Transverse colon (tissue), 4 donors: ENCODE data around the gene RELB. TPM values are rescaled to one million over a fixed set of nuclear protein-coding genes. Genes with fewer than 3 reads are reported as not detected.

Experiments
- DNase-seq: peaks from one replicate; pipeline ENCODE4 v3.0.0-alpha.2; 2019
- H3K27ac ChIP-seq, 4 donors: fragments of 200-600 bp; sonication (generic); 2 replicates each; pipeline ENCODE4 v1.5.1; 2016 to 2018; ENCODE audit warnings: inconsistent platforms in 4 of 4
- H3K27me3 ChIP-seq: fragments of 200-600 bp; sonication (generic); 2 replicates; pipeline ENCODE4 v1.5.1; 2017; ENCODE audit warnings: inconsistent platforms
- H3K36me3 ChIP-seq, 4 donors: fragments of 200-600 bp; sonication (generic); 2 replicates each; pipeline ENCODE4 v1.5.1; 2017 to 2019; ENCODE audit warnings: inconsistent platforms in 4 of 4
- H3K4me1 ChIP-seq, 4 donors: fragments of 200-600 bp; sonication (generic); 2 replicates each; pipeline ENCODE4 v1.5.1; 2017 to 2020; ENCODE audit warnings: inconsistent platforms in 4 of 4
- H3K4me3 ChIP-seq, 4 donors: fragments of 200-600 bp; sonication (generic); 1 replicate in 1 of 4; 2 replicates in 3 of 4; pipeline versions ENCODE4 v1.5.1 to v1.6.1; 2017 to 2019; ENCODE audit warnings: inconsistent platforms in 4 of 4
- H3K9me3 ChIP-seq, 2 donors: fragments of 200-600 bp; sonication (generic); 2 replicates each; pipeline ENCODE4 v1.5.1; 2017 to 2019; ENCODE audit warnings: inconsistent platforms in 2 of 2
- CTCF ChIP-seq, 5 experiments: fragments of 200-600 bp in 3 of 5; fragments of 450-650 bp in 2 of 5; sonication (generic) in 3 of 5; IDR thresholded peaks; 1 replicate in 2 of 5; 2 replicates in 3 of 5; pipeline ENCODE4 v1.5.1; 2016 to 2017; ENCODE audit warnings: antibody characterized with exemption in 5 of 5, inconsistent platforms in 3 of 5, mild to moderate bottlenecking in 2 of 5, moderate library complexity in 1 of 5
- EP300 ChIP-seq: sonication (generic); formaldehyde crosslinking; IDR thresholded peaks from one replicate; pipeline ENCODE4 v1.6.1; 2017; ENCODE audit warnings: antibody characterized with exemption, low read depth
- POLR2A ChIP-seq: fragments of 450-650 bp; IDR thresholded peaks from one replicate; pipeline ENCODE4 v1.6.1; 2016; ENCODE audit warnings: antibody characterized with exemption, mild to moderate bottlenecking, moderate library complexity
- POLR2AphosphoS5 ChIP-seq, 3 donors: sonication (generic); formaldehyde crosslinking; IDR thresholded peaks; one replicate each; pipeline ENCODE4 v1.6.1; 2016; ENCODE audit warnings: antibody characterized with exemption in 3 of 3
- WGBS, 2 donors: methylation state at CpG; one replicate each; pipeline ENCODE4 v1.1.5; 2018; ENCODE audit warnings: low coverage in 1 of 2; 5-methylcytosine and 5-hydroxymethylcytosine counted together
- in situ Hi-C, 4 donors: fragments of 200-750 bp; cut with MboI; loops; one replicate each; pipeline versions ENCODE4 v1.15.0 to v1.15.1; 2017; ENCODE audit warnings: low sequenced_read_pairs in 3 of 4, low pct_ligation_motif_present in 1 of 4, low pct_unique_long_range_greater_than_20kb in 1 of 4
- intact Hi-C: fragments of 100-400 bp; cut with DNase I; formaldehyde crosslinking; loops from one replicate; pipeline ENCODE4 v1.15.1; 2023; ENCODE audit warnings: low total_unique reads
- total RNA-seq, 4 donors: library from RNA; depleted of rRNA; stranded (reverse); fragments of >200 nt; gene quantifications; one replicate each; pipeline ENCODE4 v1.1.0, GENCODE V29; 2016

RELB gene
- total RNA-seq, 4 donors from 2014 or later, result 11.9 to 58.4 (median 34.8) TPM

GRCh38 chr19:45050036-45050435 lies 48.8 kb downstream of the RELB start:
- H3K4me1 ChIP-seq, result peaks cover 9 to 49% (median 36%) of the 10 kb centered on the region in 4 donors
- H3K9me3 ChIP-seq, result no peaks in the 10 kb centered on the region
- no peak for DNase-seq
- H3K4me3 ChIP-seq, result no peak overlapping the region
- H3K27me3 ChIP-seq, result no peaks in the 10 kb centered on the region
- 94 to 100% methylated on average over 1 to 6 of the region's 6 CpGs for WGBS, 2 donors
- H3K27ac ChIP-seq, result no peak overlapping the region
- H3K36me3 ChIP-seq, result peaks cover 0 to 33% (median 13%) of the 10 kb centered on the region in 4 donors
- TF ChIP-seq CTCF (IDR thresholded peaks at IDR 0.05), result no peak
- TF ChIP-seq EP300, result no peak
- TF ChIP-seq POLR2AphosphoS5 (IDR thresholded peaks at IDR 0.05), result no peak
- no peak for TF ChIP-seq POLR2A
- in situ Hi-C loops (no loop called here), intact Hi-C loops (no loop called here)

- peak; percentile 54 for DNase-seq
- Histone ChIP-seq H3K27me3 (no peaks in the 10 kb centered on the region), H3K4me1 (peaks cover 3 to 29% (median 17%) of the 10 kb centered on the region in 4 donors), H3K9me3 (no peaks in the 10 kb centered on the region), H3K4me3 (no peak overlapping the region), H3K27ac (peak overlapping the region; percentile 62 to 74 (median 68)), H3K36me3 (peaks cover 0 to 44% (median 21%) of the 10 kb centered on the region in 4 donors)
- in situ Hi-C loops (no loop called here), intact Hi-C loops (no loop called here)
- peak; percentile 52 for TF ChIP-seq POLR2A
- no peak for TF ChIP-seq EP300
- peak in 1 of 3 donors; percentile 12 for TF ChIP-seq POLR2AphosphoS5 (IDR thresholded peaks at IDR 0.05)
- no peak for TF ChIP-seq CTCF (IDR thresholded peaks at IDR 0.05)
- WGBS, 2 donors, result 47 to 68% methylated on average over 3 to 9 of the region's 9 CpGs
Observed at GRCh38 chr19:45051929-45052579, 50.8 kb downstream of the RELB start.

- no peak overlapping the region for H3K27ac ChIP-seq
- intact Hi-C loops (no loop called here), in situ Hi-C loops (no loop called here)
- H3K4me1 ChIP-seq, result peaks cover 0 to 10% (median 3%) of the 10 kb centered on the region in 4 donors
- H3K27me3 ChIP-seq, result no peaks in the 10 kb centered on the region
- 82% methylated on average over 8 of the region's 8 CpGs; no CpG with 5 or more reads in 1 of the 2 donors for WGBS, 2 donors
- no peak overlapping the region for H3K4me3 ChIP-seq
- DNase-seq, result no peak
- peaks cover 0 to 84% (median 39%) of the 10 kb centered on the region in 4 donors for H3K36me3 ChIP-seq
- H3K9me3 ChIP-seq, result no peaks in the 10 kb centered on the region
- TF ChIP-seq POLR2A, result no peak
- no peak for TF ChIP-seq EP300
- no peak for TF ChIP-seq POLR2AphosphoS5 (IDR thresholded peaks at IDR 0.05)
- no peak for TF ChIP-seq CTCF (IDR thresholded peaks at IDR 0.05)
Observed at GRCh38 chr19:45056831-45057230, 55.6 kb downstream of the RELB start.

- in situ Hi-C loops, result no loop called here
- no peak overlapping the region for H3K4me3 ChIP-seq
- H3K9me3 ChIP-seq, result no peaks in the 10 kb centered on the region
- no peak overlapping the region for H3K27ac ChIP-seq
- 93% methylated on average over 9 of the region's 9 CpGs; no CpG with 5 or more reads in 1 of the 2 donors for WGBS, 2 donors
- peaks cover 0 to 84% (median 39%) of the 10 kb centered on the region in 4 donors for H3K36me3 ChIP-seq
- intact Hi-C loops, result no loop called here
- no peak for DNase-seq
- no peaks in the 10 kb centered on the region for H3K27me3 ChIP-seq
- H3K4me1 ChIP-seq, result peaks cover 0 to 4% (median under 1%) of the 10 kb centered on the region in 4 donors
- TF ChIP-seq POLR2A (no peak), CTCF (IDR thresholded peaks at IDR 0.05) (no peak), POLR2AphosphoS5 (IDR thresholded peaks at IDR 0.05) (no peak), EP300 (no peak)
Observed at GRCh38 chr19:45057444-45057843, 56.2 kb downstream of the RELB start.
